PC-3 (cell line): ENCODE measurements around the gene SLC25A48. TPM values are rescaled to one million over a fixed set of nuclear protein-coding genes. Genes with fewer than 3 reads are reported as not detected.
A peak's percentile ranks its signal among the peaks of the same experiment; 100 is the strongest.

Experiments used
- ATAC-seq: fragments of 200-7000 bp; cut with Tn5 transposase; 2 replicates; pipeline ENCODE4 v1.9.1; 2020; ENCODE audit warnings: mild to moderate bottlenecking, moderate library complexity
- BruUV-seq: library from RNA; stranded (reverse); fragments of 400-500 nt; replicated peaks from 2 replicates; lab custom pipeline; 2021; lab: Mats Ljungman, UMichigan
- CTCF ChIA-PET: fragments of 300-600 bp; sonication (Branson Sonifier 250); formaldehyde crosslinking; loops from one replicate; lab custom pipeline; 2022; ENCODE audit warnings: antibody characterized with exemption; lab: Charles Lee
- POLR2A ChIA-PET: fragments of 300-600 bp; sonication (Branson Sonifier 250); formaldehyde crosslinking; loops from one replicate; lab custom pipeline; 2022; ENCODE audit warnings: antibody characterized with exemption; ENCODE audit not compliant: unreplicated experiment; lab: Charles Lee
- DNase-seq: peaks from one replicate; pipeline ENCODE4 v3.0.0-alpha.2; 2015
- H2AFZ ChIP-seq: fragments of 300-600 bp; sonication (generic); 2 replicates; pipeline ENCODE4 v1.6.0; 2016; ENCODE audit warnings: antibody characterized with exemption, low read length
- H3F3A ChIP-seq: fragments of 300-600 bp; sonication (generic); one replicate; pipeline ENCODE4 v1.6.0; 2017; ENCODE audit warnings: antibody characterized with exemption, low read length, control low read depth, mild to moderate bottlenecking; ENCODE audit not compliant: unreplicated experiment
- H3K27ac ChIP-seq: fragments of 300-600 bp; sonication (generic); 2 replicates; pipeline ENCODE4 v1.5.1; 2016; ENCODE audit warnings: mild to moderate bottlenecking, low read length
- H3K27me3 ChIP-seq: fragments of 300-600 bp; sonication (generic); 2 replicates; pipeline ENCODE4 v1.6.1; 2016; ENCODE audit warnings: low read length, mixed read lengths
- H3K36me3 ChIP-seq: fragments of 300-600 bp; sonication (generic); 2 replicates; pipeline ENCODE4 v1.6.1; 2016; ENCODE audit warnings: low read depth, mixed run types, low read length, mixed read lengths
- H3K4me1 ChIP-seq: fragments of 300-600 bp; sonication (generic); 2 replicates; pipeline ENCODE4 v1.5.1; 2016; ENCODE audit warnings: low read length; ENCODE audit not compliant: insufficient read depth
- H3K4me2 ChIP-seq: fragments of 300-600 bp; sonication (generic); 2 replicates; pipeline ENCODE4 v1.6.0; 2016; ENCODE audit warnings: low read length
- H3K4me3 ChIP-seq: fragments of 300-600 bp; sonication (generic); 2 replicates; pipeline ENCODE4 v1.5.1; 2016; ENCODE audit warnings: mild to moderate bottlenecking, low read length, mixed read lengths
- H3K79me2 ChIP-seq: fragments of 300-600 bp; sonication (generic); 2 replicates; pipeline ENCODE4 v1.6.1; 2017; ENCODE audit warnings: low read length, mixed read lengths
- H3K9ac ChIP-seq: fragments of 300-600 bp; sonication (generic); 2 replicates; pipeline ENCODE4 v1.6.0; 2016; ENCODE audit warnings: mild to moderate bottlenecking, low read length
- H3K9me2 ChIP-seq: fragments of 300-600 bp; sonication (generic); replicated peaks from 2 replicates; pipeline ENCODE4 v1.6.1; 2016; ENCODE audit warnings: mixed run types, low read length, mixed read lengths
- H3K9me3 ChIP-seq: fragments of 300-600 bp; sonication (generic); 2 replicates; pipeline ENCODE4 v1.6.1; 2016; ENCODE audit warnings: low read length, mixed read lengths
- H4K20me1 ChIP-seq: fragments of 300-600 bp; sonication (generic); 2 replicates; pipeline ENCODE4 v1.6.1; 2016; ENCODE audit warnings: low read length, mixed read lengths
- EZH2 ChIP-seq: fragments of 300-600 bp; sonication (generic); IDR thresholded peaks from one replicate; pipeline ENCODE4 v1.6.1; 2017; ENCODE audit warnings: antibody characterized with exemption, mild to moderate bottlenecking, low read length; ENCODE audit not compliant: unreplicated experiment
- EZH2phosphoT487 ChIP-seq: fragments of 300-600 bp; sonication (generic); IDR thresholded peaks from 2 replicates; pipeline ENCODE4 v1.6.1; 2018; ENCODE audit warnings: mild to moderate bottlenecking, antibody characterized with exemption, low read length, borderline replicate concordance
- intact Hi-C: fragments of 100-400 bp; cut with micrococcal nuclease; formaldehyde crosslinking; loops from 2 replicates; pipeline ENCODE4 v1.9.0; 2023
- total RNA-seq: library from RNA; depleted of rRNA; stranded (reverse); fragments of >200 nt; gene quantifications from 2 replicates; pipeline ENCODE4 v1.2.3, GENCODE V29; 2014
- TF ChIP-seq, protein P1 (sequence below): fragments of 300-600 bp; sonication (generic); conservative IDR thresholded peaks from 2 replicates; pipeline ENCODE4 v1.5.1; 2017; ENCODE audit warnings: antibody characterized with exemption, low read depth, mild to moderate bottlenecking, low read length

SLC25A48 gene
- total RNA-seq, 1 experiment from 2014 or later, result not detected

- peak; percentile 20 for DNase-seq
- no peaks in the 10 kb centered on the region for H4K20me1 ChIP-seq
- no peak overlapping the region for H3K4me3 ChIP-seq
- H3K9me2 ChIP-seq, result no peaks in the 10 kb centered on the region
- no peak overlapping the region for H2AFZ ChIP-seq
- intact Hi-C loops, result loop anchor here (1.0 kb wide), 3 partner anchors 174 to 324 kb away; no protein-coding TSS in a partner anchor
- no TSS peak for BruUV-seq
- no peaks in the 10 kb centered on the region for H3K27me3 ChIP-seq
- H3K9ac ChIP-seq, result no peak overlapping the region
- H3K9me3 ChIP-seq, result no peaks in the 10 kb centered on the region
- no peaks in the 10 kb centered on the region for H3K36me3 ChIP-seq
- no peak for TF ChIP-seq EZH2
- TF ChIP-seq, protein P1, sequence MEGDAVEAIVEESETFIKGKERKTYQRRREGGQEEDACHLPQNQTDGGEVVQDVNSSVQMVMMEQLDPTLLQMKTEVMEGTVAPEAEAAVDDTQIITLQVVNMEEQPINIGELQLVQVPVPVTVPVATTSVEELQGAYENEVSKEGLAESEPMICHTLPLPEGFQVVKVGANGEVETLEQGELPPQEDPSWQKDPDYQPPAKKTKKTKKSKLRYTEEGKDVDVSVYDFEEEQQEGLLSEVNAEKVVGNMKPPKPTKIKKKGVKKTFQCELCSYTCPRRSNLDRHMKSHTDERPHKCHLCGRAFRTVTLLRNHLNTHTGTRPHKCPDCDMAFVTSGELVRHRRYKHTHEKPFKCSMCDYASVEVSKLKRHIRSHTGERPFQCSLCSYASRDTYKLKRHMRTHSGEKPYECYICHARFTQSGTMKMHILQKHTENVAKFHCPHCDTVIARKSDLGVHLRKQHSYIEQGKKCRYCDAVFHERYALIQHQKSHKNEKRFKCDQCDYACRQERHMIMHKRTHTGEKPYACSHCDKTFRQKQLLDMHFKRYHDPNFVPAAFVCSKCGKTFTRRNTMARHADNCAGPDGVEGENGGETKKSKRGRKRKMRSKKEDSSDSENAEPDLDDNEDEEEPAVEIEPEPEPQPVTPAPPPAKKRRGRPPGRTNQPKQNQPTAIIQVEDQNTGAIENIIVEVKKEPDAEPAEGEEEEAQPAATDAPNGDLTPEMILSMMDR, result no peak
- TF ChIP-seq EZH2phosphoT487, result no peak
- ChIA-PET CTCF (no interaction called here), POLR2A (no interaction called here)
- H3F3A ChIP-seq, result no peaks in the 10 kb centered on the region
- peak overlapping the region; percentile 6; the same call in 1 of the 2 replicates for H3K4me2 ChIP-seq
- no peak for ATAC-seq
- no peaks in the 10 kb centered on the region for H3K79me2 ChIP-seq
- H3K27ac ChIP-seq, result no peak overlapping the region
- H3K4me1 ChIP-seq, result peaks cover 5% of the 10 kb centered on the region; the same call in 1 of the 2 replicates
Observed at GRCh38 chr5:135887881-135888614, 53.6 kb downstream of the SLC25A48 start.

GRCh38 chr5:135890296-135890695 lies 55.8 kb downstream of the SLC25A48 start:
- ATAC-seq (no peak), DNase-seq (no peak)
- Histone ChIP-seq H3K9me3 (no peaks in the 10 kb centered on the region), H3K36me3 (no peaks in the 10 kb centered on the region), H3K79me2 (no peaks in the 10 kb centered on the region), H3K9me2 (no peaks in the 10 kb centered on the region), H2AFZ (no peak overlapping the region), H3F3A (no peaks in the 10 kb centered on the region), H3K9ac (no peak overlapping the region), H3K27me3 (no peaks in the 10 kb centered on the region), H3K4me1 (peaks cover 5% of the 10 kb centered on the region; the same call in 1 of the 2 replicates), H3K4me3 (no peak overlapping the region), H3K27ac (no peak overlapping the region), H4K20me1 (no peaks in the 10 kb centered on the region), H3K4me2 (no peak overlapping the region)
- intact Hi-C loops, result no loop called here
- no TSS peak for BruUV-seq
- TF ChIP-seq EZH2 (no peak), EZH2phosphoT487 (no peak)
- TF ChIP-seq, protein P1, result no peak
- ChIA-PET CTCF (no interaction called here), POLR2A (no interaction called here)

- H3K4me2 ChIP-seq, result no peak overlapping the region
- no peaks in the 10 kb centered on the region for H3F3A ChIP-seq
- H3K9me2 ChIP-seq, result no peaks in the 10 kb centered on the region
- intact Hi-C loops, result no loop called here
- TF ChIP-seq EZH2phosphoT487, result no peak
- TF ChIP-seq EZH2, result no peak
- TF ChIP-seq, protein P1, result no peak
- no peak for DNase-seq
- H3K36me3 ChIP-seq, result no peaks in the 10 kb centered on the region
- no peaks in the 10 kb centered on the region for H3K79me2 ChIP-seq
- H3K4me3 ChIP-seq, result no peak overlapping the region
- ChIA-PET CTCF (no interaction called here), POLR2A (no interaction called here)
- no peaks in the 10 kb centered on the region for H3K9me3 ChIP-seq
- no peaks in the 10 kb centered on the region for H4K20me1 ChIP-seq
- no peak overlapping the region for H3K27ac ChIP-seq
- BruUV-seq, result no TSS peak
- no peaks in the 10 kb centered on the region for H3K27me3 ChIP-seq
- no peak overlapping the region for H2AFZ ChIP-seq
- peaks cover 5% of the 10 kb centered on the region; the same call in 1 of the 2 replicates for H3K4me1 ChIP-seq
- ATAC-seq, result no peak
- no peak overlapping the region for H3K9ac ChIP-seq
Observed at GRCh38 chr5:135890867-135891266, 56.4 kb downstream of the SLC25A48 start.
